ENCODE data around the gene DDX39A. TPM values are rescaled to one million over a fixed set of nuclear protein-coding genes. Genes with fewer than 3 reads are reported as not detected.
"Not testable (repeated sequence)": the region's sequence is repeated elsewhere in the genome, so short reads cannot be mapped to it uniquely, and the experiment has no call there.

The DDX39A gene
- total RNA-seq, 2 donors from 2014 or later = 25.5 to 29.8 TPM

DNA sequence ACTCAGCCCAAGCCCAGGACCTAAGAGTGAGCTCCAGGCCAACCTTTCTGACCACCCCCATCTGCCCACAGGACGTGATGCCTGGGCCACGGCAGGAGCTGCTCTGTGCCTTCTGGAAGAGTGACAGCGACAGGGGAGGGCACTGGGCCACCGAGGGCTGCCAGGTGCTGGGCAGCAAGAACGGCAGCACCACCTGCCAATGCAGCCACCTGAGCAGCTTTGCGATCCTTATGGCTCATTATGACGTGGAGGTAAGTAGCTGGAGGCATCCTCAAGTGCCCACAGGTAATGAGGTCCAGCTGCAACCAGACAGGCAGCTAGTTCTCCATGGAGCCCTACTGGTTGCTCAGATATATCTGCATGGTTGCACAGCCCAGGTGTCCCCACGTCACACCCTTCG is 14.8 kb downstream of the DDX39A start:
- Histone ChIP-seq H3K27ac (no peak overlapping the region), H3K4me3 (no peak overlapping the region), H3K27me3 (no peaks in the 10 kb centered on the region), H3K9me3 (no peaks in the 10 kb centered on the region), H3K36me3 (peaks cover 74% of the 10 kb centered on the region), H3K4me1 (peaks cover 0 to 8% of the 10 kb centered on the region in 2 donors)
- TF ChIP-seq CTCF (IDR thresholded peaks at IDR 0.05) = no peak
- DNase-seq (ENCODE audit: low spot score) = no peak

DNA sequence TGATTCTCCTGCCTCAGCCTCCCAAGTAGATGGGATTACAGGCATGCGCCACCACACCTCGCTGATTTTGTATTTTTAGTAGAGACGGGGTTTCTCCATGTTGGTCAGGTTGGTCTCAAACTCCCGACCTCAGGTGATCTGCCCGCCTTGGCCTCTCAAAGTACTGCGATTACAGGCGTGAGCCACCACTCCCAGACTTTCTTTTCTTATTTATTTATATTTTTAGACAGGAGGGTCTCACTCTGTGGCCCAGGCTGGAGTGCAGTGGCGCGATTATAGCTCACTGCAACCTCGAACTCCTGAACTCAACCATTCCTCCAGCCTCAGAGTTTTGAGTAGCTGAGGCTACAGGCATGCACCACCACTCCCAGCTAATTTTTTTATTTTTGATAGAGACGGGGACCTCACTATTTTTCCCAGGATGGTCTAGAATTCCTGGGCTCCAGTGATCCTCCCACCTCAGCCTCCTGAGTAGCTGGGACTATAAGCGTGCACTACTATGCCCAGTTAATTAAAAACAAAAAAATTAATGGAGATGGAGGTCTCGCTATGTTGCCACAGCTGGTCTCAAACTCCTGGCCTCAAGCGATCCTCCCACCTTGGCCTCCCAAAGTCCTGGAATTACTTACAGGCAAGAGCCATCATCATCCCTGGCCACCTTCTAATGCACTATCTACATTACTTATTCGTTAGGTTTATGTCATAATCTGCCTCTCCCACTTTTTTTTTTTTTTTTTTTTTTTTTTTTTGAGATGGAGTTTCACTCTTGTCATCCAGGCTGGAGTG is 15.8 kb downstream of the DDX39A start:
- H3K27me3 ChIP-seq; H3K4me3 ChIP-seq; H3K9me3 ChIP-seq; H3K4me1 ChIP-seq; DNase-seq (ENCODE audit: low spot score): not testable (repeated sequence)
- Histone ChIP-seq H3K36me3 (peaks cover 64% of the 10 kb centered on the region), H3K27ac (peak overlapping the region; percentile 39 to 58)

- H3K4me1 ChIP-seq = peaks cover 0 to 8% of the 10 kb centered on the region in 2 donors
- H3K36me3 ChIP-seq = peaks cover 61% of the 10 kb centered on the region
- H3K27ac ChIP-seq = peak overlapping the region; percentile 39 to 58
- no peak overlapping the region for H3K4me3 ChIP-seq
- TF ChIP-seq CTCF (IDR thresholded peaks at IDR 0.05) = no peak
- no peaks in the 10 kb centered on the region for H3K27me3 ChIP-seq
- H3K9me3 ChIP-seq = no peaks in the 10 kb centered on the region
- DNase-seq (ENCODE audit: low spot score) = peak; percentile 83
Measured at GRCh38 chr19:14402332-14403144, 16.6 kb downstream of the DDX39A start.

DNA sequence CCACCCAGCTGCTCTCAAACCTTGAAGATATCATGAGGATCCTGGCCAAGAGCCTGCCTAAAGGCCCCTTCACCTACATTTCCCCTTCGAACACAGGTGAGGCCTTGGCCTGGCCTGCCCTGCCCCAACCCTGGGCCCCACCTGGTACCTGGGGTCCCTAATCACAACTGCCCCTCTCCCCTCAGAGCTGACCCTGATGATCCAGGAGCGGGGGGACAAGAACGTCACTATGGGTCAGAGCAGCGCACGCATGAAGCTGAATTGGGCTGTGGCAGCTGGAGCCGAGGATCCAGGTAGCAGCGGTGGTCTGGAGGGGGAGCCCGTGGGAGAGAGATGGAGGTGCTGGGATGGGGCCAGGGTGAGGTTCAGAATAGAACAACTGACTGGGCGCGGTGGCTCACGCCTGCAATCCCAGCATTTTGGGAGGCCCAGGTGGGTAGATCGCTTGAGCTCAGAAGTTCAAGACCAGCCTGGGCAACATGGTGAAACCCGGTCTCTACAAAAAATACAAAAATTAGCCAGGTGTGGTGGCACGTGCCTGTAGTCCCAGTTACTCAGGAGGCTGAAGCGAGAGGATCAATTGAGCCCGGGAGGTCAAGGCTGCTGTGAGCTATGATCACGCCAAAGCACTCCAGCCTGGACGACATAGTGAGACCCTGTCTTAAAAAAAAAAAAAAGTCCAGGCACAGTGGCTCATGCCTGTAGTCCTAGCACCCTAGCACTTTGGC is 17.5 kb downstream of the DDX39A start:
- no peak for TF ChIP-seq CTCF (IDR thresholded peaks at IDR 0.05)

DNA sequence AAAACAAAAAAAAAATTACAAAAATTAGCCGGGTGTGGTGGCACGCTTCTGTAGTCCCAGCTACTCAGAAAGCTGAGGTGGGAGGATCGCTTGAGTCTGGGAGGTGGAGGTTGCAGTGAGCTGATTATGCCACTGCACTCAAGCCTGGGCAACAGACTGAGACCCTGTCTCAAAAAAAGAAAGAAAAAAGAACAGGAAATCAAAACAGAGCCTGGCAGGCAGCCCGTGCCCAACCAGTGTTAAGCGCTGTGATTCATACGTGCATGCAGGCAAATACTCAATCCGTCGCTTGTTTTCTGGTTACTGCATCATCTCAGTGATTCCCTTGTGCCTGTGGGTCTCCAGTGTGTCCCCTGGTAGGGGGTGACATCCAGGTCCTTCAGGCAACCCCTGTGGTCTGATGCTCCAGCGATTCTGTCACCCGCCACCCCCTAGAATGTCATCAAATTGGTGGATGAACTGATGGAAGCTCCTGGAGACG is 18.1 kb downstream of the DDX39A start:
- peaks cover 46% of the 10 kb centered on the region for H3K36me3 ChIP-seq
- H3K9me3 ChIP-seq = no peaks in the 10 kb centered on the region
- DNase-seq (ENCODE audit: low spot score) = no peak
- no peak for TF ChIP-seq CTCF (IDR thresholded peaks at IDR 0.05)
- no peak overlapping the region for H3K27ac ChIP-seq
- no peak overlapping the region for H3K4me3 ChIP-seq
- H3K4me1 ChIP-seq = peaks cover 0 to 2% of the 10 kb centered on the region in 2 donors
- no peaks in the 10 kb centered on the region for H3K27me3 ChIP-seq

More for the DNA sequence above, 17.5 kb downstream of the DDX39A start:
- DNase-seq (ENCODE audit: low spot score) = no peak
- Histone ChIP-seq H3K27me3 (no peaks in the 10 kb centered on the region), H3K4me3 (no peak overlapping the region), H3K4me1 (peaks cover 0 to 8% of the 10 kb centered on the region in 2 donors), H3K27ac (peak overlapping the region; percentile 39 to 58), H3K9me3 (no peaks in the 10 kb centered on the region), H3K36me3 (peaks cover 52% of the 10 kb centered on the region)

- H3K27ac ChIP-seq; H3K4me1 ChIP-seq; H3K4me3 ChIP-seq; H3K9me3 ChIP-seq; DNase-seq (ENCODE audit: low spot score); H3K27me3 ChIP-seq: not testable (repeated sequence)
- H3K36me3 ChIP-seq = peaks cover 46% of the 10 kb centered on the region
Measured at GRCh38 chr19:14397168-14397567, 22.0 kb downstream of the DDX39A start.

GRCh38 chr19:14396730-14397129 is 22.4 kb downstream of the DDX39A start:
- H3K9me3 ChIP-seq; DNase-seq (ENCODE audit: low spot score); H3K4me1 ChIP-seq; H3K27me3 ChIP-seq; H3K27ac ChIP-seq; H3K4me3 ChIP-seq: not testable (repeated sequence)
- peaks cover 50% of the 10 kb centered on the region for H3K36me3 ChIP-seq

All from right atrium auricular region (tissue), 2 donors.